T-helper 17 cell (primary cell): ENCODE data around the gene CHCHD6. TPM values are rescaled to one million over a fixed set of nuclear protein-coding genes. Genes with fewer than 3 reads are reported as not detected.

Source experiments
- ATAC-seq: fragments of 150-1000 bp; cut with Tn5 transposase; 2 replicates; pipeline ENCODE4 v1.10.0; 2021; ENCODE audit warnings: mild to moderate bottlenecking, moderate library complexity
- DNase-seq, 3 donors: peaks; one replicate each; pipeline versions ENCODE4 v3.0.0 to v3.0.0-alpha.2; 2020 to 2021
- H3K9me3 ChIP-seq: one replicate; pipeline ENCODE4 v1.7.0; 2013; ENCODE audit warnings: low read length, mild to moderate bottlenecking; ENCODE audit not compliant: control insufficient read depth, poor library complexity, severe bottlenecking
- H3K27ac Mint-ChIP-seq: one replicate; pipeline ENCODE4 v1.8.0; 2022; ENCODE audit warnings: mild to moderate bottlenecking, moderate library complexity, mixed read lengths
- H3K27me3 Mint-ChIP-seq: one replicate; pipeline ENCODE4 v1.8.0; 2022; ENCODE audit warnings: mixed read lengths
- H3K36me3 Mint-ChIP-seq: one replicate; pipeline ENCODE4 v1.8.0; 2022; ENCODE audit warnings: low read depth, mixed read lengths
- H3K4me1 Mint-ChIP-seq: one replicate; pipeline ENCODE4 v1.8.0; 2022; ENCODE audit warnings: mild to moderate bottlenecking, mixed read lengths
- H3K4me3 Mint-ChIP-seq: one replicate; pipeline ENCODE4 v1.8.0; 2022; ENCODE audit warnings: mild to moderate bottlenecking, moderate library complexity, mixed read lengths
- total RNA-seq, 4 donors: library from RNA in 2 of 4; stranded (reverse) in 2 of 4; gene quantifications; one replicate each; pipeline ENCODE4 v1.2.3 and lab custom pipeline; 2022 to 2026

CHCHD6 gene
- total RNA-seq, 2 donors from 2014 or later, result 10.5 to 14.9 TPM

- H3K9me3 ChIP-seq, result no peaks in the 10 kb centered on the region
- peaks cover 3% of the 10 kb centered on the region for H3K4me1 Mint-ChIP-seq
- ATAC-seq (no peak), DNase-seq (no peak)
- no peak overlapping the region for H3K4me3 Mint-ChIP-seq
- peaks cover 2% of the 10 kb centered on the region for H3K36me3 Mint-ChIP-seq
- H3K27ac Mint-ChIP-seq, result no peak overlapping the region
- no peaks in the 10 kb centered on the region for H3K27me3 Mint-ChIP-seq
Observed at GRCh38 chr3:127002195-127003174, 298.4 kb downstream of the CHCHD6 start.

DNA sequence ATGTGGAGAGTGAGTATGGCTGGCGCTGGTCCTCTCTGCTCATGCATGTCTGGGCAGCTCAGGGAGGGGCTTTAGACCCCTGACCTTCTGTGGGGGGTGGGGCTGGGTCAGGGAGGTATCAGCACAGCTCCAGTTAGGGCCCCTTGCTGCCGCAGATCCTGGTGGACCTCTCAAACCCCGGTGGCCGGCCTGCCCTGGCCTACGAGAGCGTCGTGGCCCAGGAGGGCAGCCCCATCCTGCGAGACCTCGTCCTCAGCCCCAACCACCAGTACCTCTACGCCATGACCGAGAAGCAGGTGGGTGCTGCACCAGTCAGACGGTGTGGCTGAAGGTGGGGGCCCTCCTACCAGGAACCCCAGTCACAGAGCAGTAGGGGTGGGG is 299.1 kb downstream of the CHCHD6 start:
- H3K4me3 Mint-ChIP-seq, result no peak overlapping the region
- peaks cover under 1% of the 10 kb centered on the region for H3K36me3 Mint-ChIP-seq
- H3K4me1 Mint-ChIP-seq, result peaks cover under 1% of the 10 kb centered on the region
- no peaks in the 10 kb centered on the region for H3K9me3 ChIP-seq
- peak overlapping the region; percentile 39 for H3K27ac Mint-ChIP-seq
- DNase-seq (no peak), ATAC-seq (no peak)
- no peaks in the 10 kb centered on the region for H3K27me3 Mint-ChIP-seq

DNA sequence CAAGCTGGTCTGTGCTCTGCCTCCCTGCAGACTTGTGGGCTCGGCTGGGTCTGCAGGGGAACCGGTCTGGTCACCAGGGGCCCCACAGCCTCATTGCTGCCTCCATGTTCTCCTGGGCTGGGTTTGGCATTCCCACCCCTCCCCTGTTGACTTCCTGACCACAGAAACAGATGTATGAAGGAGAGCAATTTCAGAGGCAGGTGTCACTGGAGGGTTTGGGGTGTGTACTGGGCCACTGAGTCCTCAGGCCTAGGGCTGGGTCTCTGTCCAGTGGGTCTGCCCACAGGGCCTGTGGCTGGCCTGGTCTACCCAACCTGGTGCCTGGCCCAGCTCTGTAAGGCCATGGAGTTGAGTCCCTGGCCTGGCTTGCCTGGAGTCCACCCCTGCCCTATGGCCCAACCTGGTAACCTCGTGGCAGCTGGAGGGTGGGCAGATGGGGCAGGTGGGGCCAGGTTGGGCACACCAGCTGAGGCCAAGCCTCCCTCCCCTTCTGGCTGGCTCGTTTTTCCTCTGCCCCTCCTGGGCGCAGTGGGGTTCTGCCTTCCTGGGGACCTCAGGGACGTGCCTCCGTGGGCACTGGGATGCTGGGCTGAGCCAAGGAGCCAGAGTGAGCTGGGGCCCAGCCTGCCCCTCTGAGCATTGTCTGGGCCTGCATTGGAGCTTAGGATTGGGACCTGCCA is 299.7 kb downstream of the CHCHD6 start:
- Mint-ChIP-seq H3K27me3 (no peaks in the 10 kb centered on the region), H3K27ac (peak overlapping the region; percentile 39), H3K4me1 (no peaks in the 10 kb centered on the region), H3K36me3 (no peaks in the 10 kb centered on the region), H3K4me3 (no peak overlapping the region)
- DNase-seq (no peak), ATAC-seq (no peak)
- H3K9me3 ChIP-seq, result no peaks in the 10 kb centered on the region

- Mint-ChIP-seq H3K27ac (no peak overlapping the region), H3K4me1 (no peaks in the 10 kb centered on the region), H3K4me3 (no peak overlapping the region), H3K27me3 (no peaks in the 10 kb centered on the region), H3K36me3 (no peaks in the 10 kb centered on the region)
- H3K9me3 ChIP-seq, result no peaks in the 10 kb centered on the region
- DNase-seq, result no peak
- ATAC-seq, result no peak
Observed at GRCh38 chr3:127004641-127005397, 300.8 kb downstream of the CHCHD6 start.

DNA sequence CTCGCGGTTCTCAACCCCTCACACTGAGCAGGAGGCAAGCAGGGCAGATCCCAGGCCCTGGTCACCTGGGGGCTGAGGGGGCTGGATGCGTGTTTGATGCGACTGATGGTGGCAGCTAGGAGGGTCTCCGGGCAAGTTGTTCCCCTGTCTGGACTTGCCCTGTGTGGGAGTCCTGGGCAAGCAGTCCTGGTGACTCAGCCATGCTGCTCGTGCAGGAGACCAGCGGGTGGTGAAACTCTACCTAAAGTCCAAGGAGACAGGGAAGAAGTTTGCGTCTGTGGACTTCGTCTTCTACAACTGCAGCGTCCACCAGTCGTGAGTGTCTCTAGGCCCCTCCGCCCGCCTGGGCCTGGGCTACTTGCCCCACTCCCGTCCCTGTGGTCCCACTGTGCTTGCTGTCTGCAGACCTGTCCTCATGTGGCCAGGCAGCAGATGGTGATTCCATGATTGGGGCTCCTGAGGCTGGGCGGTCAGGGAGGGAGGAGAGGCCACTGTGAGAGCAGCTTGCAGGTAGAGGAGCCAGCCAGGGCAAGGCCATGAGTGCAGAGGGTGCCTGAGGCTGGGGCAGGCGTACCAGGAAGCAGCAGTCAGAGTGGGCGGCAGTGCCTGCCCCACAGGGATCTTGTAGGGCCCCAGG is 301.9 kb downstream of the CHCHD6 start:
- no peaks in the 10 kb centered on the region for H3K36me3 Mint-ChIP-seq
- H3K4me3 Mint-ChIP-seq, result peak overlapping the region; percentile 25
- H3K4me1 Mint-ChIP-seq, result no peaks in the 10 kb centered on the region
- no peaks in the 10 kb centered on the region for H3K9me3 ChIP-seq
- ATAC-seq, result no peak
- H3K27me3 Mint-ChIP-seq, result no peaks in the 10 kb centered on the region
- DNase-seq, result no peak
- H3K27ac Mint-ChIP-seq, result no peak overlapping the region

DNA sequence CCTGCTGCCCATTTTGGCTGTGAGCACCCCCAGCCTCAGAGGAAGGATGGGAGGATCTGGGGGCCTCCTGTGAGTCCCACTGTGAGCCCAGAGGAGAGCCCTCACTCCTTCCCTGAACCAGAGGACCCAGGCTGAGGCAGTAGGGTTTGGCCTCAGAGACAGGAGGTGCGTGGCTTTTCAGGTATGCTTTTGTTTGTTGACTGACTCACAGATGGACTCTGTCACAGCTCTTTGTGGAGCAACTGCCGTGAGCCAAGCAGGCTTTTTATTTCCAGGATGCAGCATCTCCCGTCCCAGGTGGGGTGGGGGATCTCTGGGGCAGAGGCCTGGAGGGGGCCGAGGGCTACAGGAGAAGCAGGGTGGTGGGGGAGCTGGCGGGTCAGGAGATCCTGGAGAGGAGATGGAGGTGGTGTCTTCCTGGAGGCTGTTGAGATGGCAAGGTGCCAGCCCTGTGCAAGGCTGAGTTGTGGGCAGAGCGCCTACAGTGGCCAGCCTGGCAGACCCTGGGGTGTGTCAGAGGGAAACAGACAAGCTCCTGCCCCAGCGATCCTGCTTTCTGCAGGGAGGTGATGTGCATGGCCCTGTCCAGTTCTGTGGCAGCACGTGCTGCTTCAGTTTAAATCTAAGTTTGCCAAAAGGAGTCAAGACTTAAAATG is 302.9 kb downstream of the CHCHD6 start:
- Mint-ChIP-seq H3K4me1 (no peaks in the 10 kb centered on the region), H3K4me3 (no peak overlapping the region), H3K36me3 (no peaks in the 10 kb centered on the region), H3K27me3 (no peaks in the 10 kb centered on the region), H3K27ac (peak overlapping the region; percentile 45)
- ATAC-seq, result no peak
- no peak for DNase-seq
- no peaks in the 10 kb centered on the region for H3K9me3 ChIP-seq

DNA sequence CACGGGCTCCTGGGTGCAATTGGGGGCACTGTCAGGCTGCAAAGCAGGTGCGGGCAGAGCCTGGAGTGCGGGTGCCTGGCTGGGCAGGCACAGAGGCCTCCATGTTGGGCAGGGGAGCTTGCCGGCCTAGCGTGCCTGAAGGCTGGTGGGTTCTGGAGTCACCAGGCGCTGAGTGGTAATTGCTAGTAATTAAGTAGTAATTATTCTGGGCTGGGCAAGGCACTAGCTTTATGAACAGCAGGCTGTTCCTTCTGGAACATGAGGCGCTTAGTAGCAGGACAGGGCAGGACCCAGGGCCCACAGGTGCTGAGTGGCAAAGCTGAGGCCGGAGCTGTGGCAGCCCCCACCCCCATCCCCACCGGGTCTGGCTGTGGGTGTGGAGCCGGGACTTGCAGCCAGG is 304.2 kb downstream of the CHCHD6 start:
- Mint-ChIP-seq H3K27ac (no peak overlapping the region), H3K4me3 (no peak overlapping the region), H3K4me1 (no peaks in the 10 kb centered on the region), H3K27me3 (no peaks in the 10 kb centered on the region), H3K36me3 (no peaks in the 10 kb centered on the region)
- no peaks in the 10 kb centered on the region for H3K9me3 ChIP-seq
- ATAC-seq (no peak), DNase-seq (no peak)

- DNase-seq (no peak), ATAC-seq (no peak)
- H3K36me3 Mint-ChIP-seq, result no peaks in the 10 kb centered on the region
- no peaks in the 10 kb centered on the region for H3K27me3 Mint-ChIP-seq
- H3K27ac Mint-ChIP-seq, result no peak overlapping the region
- H3K4me3 Mint-ChIP-seq, result no peak overlapping the region
- no peaks in the 10 kb centered on the region for H3K9me3 ChIP-seq
- H3K4me1 Mint-ChIP-seq, result no peaks in the 10 kb centered on the region
Observed at GRCh38 chr3:127009531-127009930, 305.5 kb downstream of the CHCHD6 start.

Other genes starting within 250 kb of the CHCHD6 start
- 10 to 100 TPM; 57.2 to 59.0 TPM for gene ZXDC, start 228.3 kb upstream of the CHCHD6 start, total RNA-seq
- not detected for gene UROC1, start 186.5 kb upstream of the CHCHD6 start, total RNA-seq
- under 1 TPM; 0.15 to 0.18 TPM for gene CHST13, start 180.1 kb upstream of the CHCHD6 start, total RNA-seq
- gene C3orf22, start 145.3 kb upstream of the CHCHD6 start, total RNA-seq, result not detected
- gene TXNRD3, start 49.1 kb upstream of the CHCHD6 start, total RNA-seq, result under 1 TPM; 0.50 TPM